ENCODE results near the gene DCHS2. TPM values are rescaled to one million over a fixed set of nuclear protein-coding genes. Genes with fewer than 3 reads are reported as not detected.

Gene DCHS2
- total RNA-seq, 6 experiments from 2014 or later = not detected

GRCh38 chr4:154471032-154471431 lies 20.6 kb downstream of the DCHS2 start:
- H3K27me3 Mint-ChIP-seq (ENCODE audit: insufficient read depth) = no peaks in the 10 kb centered on the region
- no peak for DNase-seq
- no peak overlapping the region for H3K27ac Mint-ChIP-seq
- TF ChIP-seq CTCF (IDR thresholded peaks at IDR 0.05) = no peak
- no peaks in the 10 kb centered on the region for H3K36me3 Mint-ChIP-seq (ENCODE audit: low read depth)
- H3K4me3 Mint-ChIP-seq = no peak overlapping the region
- H3K4me1 Mint-ChIP-seq (ENCODE audit: low read depth) = no peaks in the 10 kb centered on the region
- H3K9me3 Mint-ChIP-seq = no peaks in the 10 kb centered on the region

DNA sequence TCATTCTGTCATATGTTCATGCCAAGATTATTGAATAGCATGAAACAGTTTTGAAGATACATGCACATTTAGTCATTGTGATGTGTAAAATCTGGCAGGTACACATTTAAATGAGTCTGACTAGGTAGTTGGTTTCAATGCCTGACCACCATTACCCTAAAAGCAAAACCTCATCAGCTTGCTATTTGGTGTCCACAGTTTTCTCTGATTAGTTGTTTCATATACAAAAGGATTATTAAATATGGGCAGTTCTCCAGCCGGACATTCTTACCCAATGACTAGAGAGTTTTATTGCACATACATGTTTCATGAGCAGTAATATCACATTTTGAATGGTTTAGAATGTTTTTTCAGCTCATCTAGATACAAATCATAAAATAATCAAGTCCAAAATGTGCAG lies 23.7 kb downstream of the DCHS2 start:
- DNase-seq = peak; percentile 15
- H3K36me3 Mint-ChIP-seq (ENCODE audit: low read depth) = no peaks in the 10 kb centered on the region
- no peak for TF ChIP-seq CTCF (IDR thresholded peaks at IDR 0.05)

GRCh38 chr4:154466336-154466735 lies 25.3 kb downstream of the DCHS2 start:
- Mint-ChIP-seq H3K27me3 (ENCODE audit: insufficient read depth) (no peaks in the 10 kb centered on the region), H3K9me3 (no peaks in the 10 kb centered on the region), H3K4me1 (ENCODE audit: low read depth) (no peaks in the 10 kb centered on the region), H3K27ac (no peak overlapping the region), H3K4me3 (no peak overlapping the region), H3K36me3 (ENCODE audit: low read depth) (no peaks in the 10 kb centered on the region)
- no peak for DNase-seq
- no peak for TF ChIP-seq CTCF (IDR thresholded peaks at IDR 0.05)

More for the DNA sequence above, 23.7 kb downstream of the DCHS2 start:
- Mint-ChIP-seq H3K27ac (no peak overlapping the region), H3K9me3 (no peaks in the 10 kb centered on the region), H3K4me3 (no peak overlapping the region), H3K4me1 (ENCODE audit: low read depth) (no peaks in the 10 kb centered on the region), H3K27me3 (ENCODE audit: insufficient read depth) (no peaks in the 10 kb centered on the region)

DNA sequence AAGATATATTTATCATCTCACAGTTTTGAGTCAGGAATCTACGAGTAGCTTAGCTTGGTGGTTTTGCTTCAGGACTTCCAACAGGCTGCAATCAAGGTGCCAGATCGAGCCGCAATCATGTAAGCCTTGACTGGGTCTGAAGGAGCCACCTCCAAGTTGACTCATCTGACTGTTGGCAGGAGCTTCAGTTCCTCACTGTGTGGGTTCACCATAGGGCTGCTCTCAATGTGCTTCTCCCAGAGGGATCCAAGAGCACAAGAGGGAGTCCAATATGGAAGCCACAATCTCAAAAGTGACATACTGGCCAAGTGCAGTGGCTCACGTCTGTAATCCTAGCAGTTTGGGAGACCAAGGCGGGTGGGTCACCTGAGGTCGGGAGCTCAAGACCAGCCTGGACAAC lies 26.5 kb downstream of the DCHS2 start:
- H3K4me1 Mint-ChIP-seq (ENCODE audit: low read depth) = no peaks in the 10 kb centered on the region
- DNase-seq = no peak
- H3K4me3 Mint-ChIP-seq = no peak overlapping the region
- no peaks in the 10 kb centered on the region for H3K9me3 Mint-ChIP-seq
- no peaks in the 10 kb centered on the region for H3K36me3 Mint-ChIP-seq (ENCODE audit: low read depth)
- no peak overlapping the region for H3K27ac Mint-ChIP-seq
- no peaks in the 10 kb centered on the region for H3K27me3 Mint-ChIP-seq (ENCODE audit: insufficient read depth)
- no peak for TF ChIP-seq CTCF (IDR thresholded peaks at IDR 0.05)

DNA sequence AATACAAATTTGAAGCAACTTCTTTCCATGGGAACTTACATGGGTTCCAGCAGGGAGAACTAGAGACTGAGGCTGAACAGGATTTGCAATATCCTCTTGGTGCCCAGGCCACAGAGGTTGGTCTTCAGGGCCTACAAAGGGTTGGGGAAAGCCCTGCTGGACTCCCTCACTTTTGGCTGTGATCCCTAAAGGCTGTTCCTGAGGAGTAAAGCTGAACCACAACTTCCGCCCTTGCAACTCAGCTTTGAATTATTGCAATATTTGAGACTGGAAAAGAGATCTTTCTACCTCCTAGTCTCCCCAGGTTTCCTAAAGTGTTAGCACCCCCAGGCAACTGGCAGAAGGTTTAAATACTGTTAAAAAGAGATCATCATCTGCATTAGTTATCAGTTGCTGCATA lies 26.9 kb downstream of the DCHS2 start:
- no peak for TF ChIP-seq CTCF (IDR thresholded peaks at IDR 0.05)
- Mint-ChIP-seq H3K4me3 (no peak overlapping the region), H3K36me3 (ENCODE audit: low read depth) (no peaks in the 10 kb centered on the region), H3K9me3 (no peaks in the 10 kb centered on the region), H3K27ac (no peak overlapping the region), H3K4me1 (ENCODE audit: low read depth) (no peaks in the 10 kb centered on the region), H3K27me3 (ENCODE audit: insufficient read depth) (no peaks in the 10 kb centered on the region)
- no peak for DNase-seq
